ENCODE results near the gene CCDC85B. TPM values are rescaled to one million over a fixed set of nuclear protein-coding genes. Genes with fewer than 3 reads are reported as not detected.

Gene CCDC85B
- total and polyA plus RNA-seq, 2 of the 13 experiments (the other 11 are each of a cell fraction or from before 2014, with no cell fraction given) = 8.2 to 19.5 TPM

- no peak for FAIRE-seq
- POLR2A ChIA-PET = interaction anchor here (0.9 to 4.1 kb wide), 5 partner anchors 8 to 38 kb away, joined by 4 to 20 read pairs (median 6); partner anchors contain the start of genes CCDC85B and MUS81
- peaks cover 74% of the 10 kb centered on the region for H3K4me1 ChIP-seq (ENCODE audit: insufficient read depth, low read length)
Measured at GRCh38 chr11:65851811-65852507, 38.5 kb upstream of the CCDC85B start.

More at GRCh38 chr11:65851811-65852507, 38.5 kb upstream of the CCDC85B start:
- DNase-seq (ENCODE audit: low spot score) (no peak), ATAC-seq (no peak)
- CTCF ChIA-PET (ENCODE audit: low intra/inter-chr PET ratio, low total read pairs) = no interaction called here
- in situ Hi-C loops (cut with HindIII; ENCODE audit: extremely low pct_ligation_motif_present, low pct_unique_long_range_greater_than_20kb) (loop anchor here (10.0 kb wide), 1 partner anchor 297 kb away; the partner anchor contains the start of gene LTBP3), intact Hi-C loops (cut with micrococcal nuclease; ENCODE audit: unreplicated experiment) (no loop called here)
- 94% methylated on average over 8 of the region's 10 CpGs for WGBS (ENCODE audit: low lambda C conversion rate)
- Histone ChIP-seq H3K36me3 (replicated peaks in 1 of 2; ENCODE audit: control insufficient read depth in 1 of 2, insufficient read depth in 2 of 2, low read length in 2 of 2) (peaks cover 14 to 34% of the 10 kb centered on the region in 2 experiments), H3K9ac (ENCODE audit: insufficient read depth, low read depth, low read length) (no peak overlapping the region), H3K9me3 (ENCODE audit: low read length) (0 out of 2 replicates have a peak, but pooled peaks cover 4% of the 10 kb centered on the region), H3K27me3 (ENCODE audit: control insufficient read depth in 1 of 2, insufficient read depth in 2 of 2, low read length in 2 of 2) (no peaks in the 10 kb centered on the region), H3K79me2 (ENCODE audit: insufficient read depth, low read length) (peaks cover 14% of the 10 kb centered on the region), H3K27ac (ENCODE audit: extremely low read length, insufficient read depth, low read length) (no peak overlapping the region), H4K20me1 (ENCODE audit: insufficient read depth, low read length) (peaks cover 43% of the 10 kb centered on the region), H2AFZ (ENCODE audit: low read length) (no peak overlapping the region), H3K4me2 (ENCODE audit: low read depth, low read length) (no peak overlapping the region), H3K4me3 (replicated peaks in 1 of 3; ENCODE audit: insufficient read depth in 1 of 3, low read depth in 2 of 3, low read length in 3 of 3) (no peak overlapping the region)
- BruUV-seq (replicated peaks) = no TSS peak
- TF ChIP-seq DMAP1 (CRISPR knock-in tag; IDR thresholded peaks at IDR 0.05) (no peak), POLR2G (IDR thresholded peaks at IDR 0.05; ENCODE audit: low read depth, low read length) (peak; percentile 61), AKAP8 (CRISPR knock-in tag; IDR thresholded peaks at IDR 0.05) (peak; percentile 2; the same call in 1 of the 2 replicates), RXRB (CRISPR knock-in tag; IDR thresholded peaks at IDR 0.05; ENCODE audit: borderline replicate concordance) (no peak), FOXO4 (CRISPR knock-in tag; conservative IDR thresholded peaks at IDR 0.05) (0 out of 2 replicates have a peak, but pooled peaks have one; percentile 33), ZNF33A (CRISPR knock-in tag; IDR thresholded peaks at IDR 0.05; ENCODE audit: borderline replicate concordance) (no peak), POLR2A (IDR thresholded peaks at IDR 0.05; ENCODE audit: insufficient read depth in 1 of 2, low read depth in 2 of 2, low read length in 2 of 2) (0 out of 4 replicates have a peak, but pooled peaks of 1 of the 2 experiments have one; percentile 29)

All from HepG2 (cell line).